Endodermal cell (in vitro differentiated cells): ENCODE measurements around the gene SLC16A3. TPM values are rescaled to one million over a fixed set of nuclear protein-coding genes. Genes with fewer than 3 reads are reported as not detected.
A peak's percentile ranks its signal among the peaks of the same experiment; 100 is the strongest.

Source experiments
- DNase-seq: peaks from one replicate; pipeline ENCODE4 v3.0.0-alpha.2; 2017
- H3K27ac ChIP-seq: 2 replicates; pipeline ENCODE4 v1.5.1; 2013; ENCODE audit warnings: mild to moderate bottlenecking, low read depth, low read length, moderate library complexity
- H3K27me3 ChIP-seq: 2 replicates; pipeline ENCODE4 v1.6.1; 2013; ENCODE audit warnings: mild to moderate bottlenecking, low read length, moderate library complexity; ENCODE audit not compliant: insufficient read depth, control insufficient read depth, poor library complexity, severe bottlenecking
- H3K36me3 ChIP-seq: 2 replicates; pipeline ENCODE4 v1.7.0; 2013; ENCODE audit warnings: mild to moderate bottlenecking, low read length, moderate library complexity; ENCODE audit not compliant: control insufficient read depth, insufficient read depth
- H3K4me1 ChIP-seq: one replicate; pipeline ENCODE4 v1.7.0; 2013; ENCODE audit warnings: low read length; ENCODE audit not compliant: control insufficient read depth, insufficient read depth
- H3K4me3 ChIP-seq: 2 replicates; pipeline ENCODE4 v1.5.1; 2013; ENCODE audit warnings: mild to moderate bottlenecking, low read length, moderate library complexity
- H3K9ac ChIP-seq: 2 replicates; pipeline ENCODE4 v1.6.1; 2013; ENCODE audit warnings: mild to moderate bottlenecking, low read length, moderate library complexity; ENCODE audit not compliant: poor library complexity, severe bottlenecking; ENCODE audit errors: extremely low read depth
- H3K9me3 ChIP-seq: 2 replicates; pipeline ENCODE4 v1.6.1; 2013; ENCODE audit warnings: mild to moderate bottlenecking, low read length, moderate library complexity; ENCODE audit not compliant: control insufficient read depth
- H3K27ac Mint-ChIP-seq: 2 replicates; pipeline ENCODE4 v1.8.0; 2020; ENCODE audit warnings: mixed read lengths
- H3K27me3 Mint-ChIP-seq: 2 replicates; pipeline ENCODE4 v1.8.0; 2021; ENCODE audit warnings: mild to moderate bottlenecking, mixed read lengths; ENCODE audit not compliant: insufficient read depth
- H3K36me3 Mint-ChIP-seq: 2 replicates; pipeline ENCODE4 v1.8.0; 2020; ENCODE audit warnings: low read depth, mixed read lengths
- H3K4me1 Mint-ChIP-seq: 2 replicates; pipeline ENCODE4 v1.8.0; 2020; ENCODE audit warnings: mixed read lengths
- H3K4me3 Mint-ChIP-seq: 2 replicates; pipeline ENCODE4 v1.8.0; 2020; ENCODE audit warnings: mild to moderate bottlenecking, moderate library complexity, mixed read lengths
- H3K9me3 Mint-ChIP-seq: 2 replicates; pipeline ENCODE4 v1.8.0; 2020; ENCODE audit warnings: mild to moderate bottlenecking, mixed read lengths
- WGBS, 2 experiments: methylation state at CpG; one replicate each; pipeline versions ENCODE4 v1.1.5 to v1.1.7; 2013; ENCODE audit warnings: missing lambda C conversion rate in 2 of 2, mixed read lengths in 1 of 2; ENCODE audit not compliant: insufficient coverage in 1 of 2, insufficient read length in 1 of 2; 5-methylcytosine and 5-hydroxymethylcytosine counted together
- total RNA-seq, 2 donors: library from RNA; stranded (reverse); fragmentation: NEBNext Ultra II Directional in 1 of 2; extraction: Animal tissue kit (Norgen Biotek cat#: 25700) in 1 of 2; gene quantifications; 2 replicates in 1 of 2; 3 replicates in 1 of 2; pipeline ENCODE4 v1.2.1, GENCODE V29; 2021
- TF ChIP-seq, protein P1 (sequence below): fragments of 200-600 bp; sonication (generic); conservative IDR thresholded peaks from 2 replicates; pipeline ENCODE4 v1.5.0; 2021; ENCODE audit warnings: antibody characterized with exemption, mild to moderate bottlenecking

The SLC16A3 gene
- total RNA-seq, 2 donors from 2014 or later, result 31.8 to 39.7 TPM

DNA sequence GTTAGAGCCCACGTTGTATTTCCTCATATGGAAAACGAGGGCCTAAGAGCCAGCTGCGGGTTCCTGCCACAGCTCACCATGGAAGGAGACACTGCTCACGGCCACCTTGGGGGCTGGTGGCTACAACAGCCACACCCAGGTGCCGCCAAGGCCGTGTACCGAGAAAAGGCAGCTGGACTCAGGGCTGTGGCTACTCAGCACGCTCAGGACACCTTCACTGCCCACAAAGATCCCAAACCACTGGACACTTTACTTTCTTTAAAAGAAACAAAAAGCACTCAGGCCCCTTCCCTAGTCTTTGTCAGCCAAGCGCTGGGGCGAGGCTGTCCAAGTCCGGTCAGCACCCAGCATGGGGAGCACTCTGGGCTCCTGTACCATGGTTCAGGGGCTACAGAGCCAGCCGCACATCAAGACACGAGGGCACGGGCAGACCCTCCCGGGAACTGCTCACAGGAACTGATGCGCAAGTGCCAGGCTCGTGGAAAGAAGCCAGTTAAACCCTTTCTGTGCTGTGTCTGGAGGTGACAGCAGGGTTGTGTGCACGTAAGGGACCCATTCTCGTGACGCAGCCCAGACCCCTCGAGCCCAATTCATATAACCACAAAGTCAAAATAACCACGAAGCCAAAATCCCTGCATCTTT, 18.5 kb downstream of the SLC16A3 start:
- Mint-ChIP-seq H3K4me3 (no peak overlapping the region), H3K9me3 (no peaks in the 10 kb centered on the region), H3K27ac (no peak overlapping the region), H3K36me3 (peaks cover 77% of the 10 kb centered on the region), H3K27me3 (no peaks in the 10 kb centered on the region), H3K4me1 (peaks cover 2% of the 10 kb centered on the region)
- H3K9ac ChIP-seq, result no peak overlapping the region
- WGBS, 2 experiments, result 96 to 97% methylated on average over 9 to 22 of the region's 22 CpGs
- DNase-seq, result no peak
- no peaks in the 10 kb centered on the region for H3K27me3 ChIP-seq
- TF ChIP-seq, protein P1, sequence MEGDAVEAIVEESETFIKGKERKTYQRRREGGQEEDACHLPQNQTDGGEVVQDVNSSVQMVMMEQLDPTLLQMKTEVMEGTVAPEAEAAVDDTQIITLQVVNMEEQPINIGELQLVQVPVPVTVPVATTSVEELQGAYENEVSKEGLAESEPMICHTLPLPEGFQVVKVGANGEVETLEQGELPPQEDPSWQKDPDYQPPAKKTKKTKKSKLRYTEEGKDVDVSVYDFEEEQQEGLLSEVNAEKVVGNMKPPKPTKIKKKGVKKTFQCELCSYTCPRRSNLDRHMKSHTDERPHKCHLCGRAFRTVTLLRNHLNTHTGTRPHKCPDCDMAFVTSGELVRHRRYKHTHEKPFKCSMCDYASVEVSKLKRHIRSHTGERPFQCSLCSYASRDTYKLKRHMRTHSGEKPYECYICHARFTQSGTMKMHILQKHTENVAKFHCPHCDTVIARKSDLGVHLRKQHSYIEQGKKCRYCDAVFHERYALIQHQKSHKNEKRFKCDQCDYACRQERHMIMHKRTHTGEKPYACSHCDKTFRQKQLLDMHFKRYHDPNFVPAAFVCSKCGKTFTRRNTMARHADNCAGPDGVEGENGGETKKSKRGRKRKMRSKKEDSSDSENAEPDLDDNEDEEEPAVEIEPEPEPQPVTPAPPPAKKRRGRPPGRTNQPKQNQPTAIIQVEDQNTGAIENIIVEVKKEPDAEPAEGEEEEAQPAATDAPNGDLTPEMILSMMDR, result no peak
- no peaks in the 10 kb centered on the region for H3K4me1 ChIP-seq
- no peak overlapping the region for H3K27ac ChIP-seq
- H3K4me3 ChIP-seq, result no peak overlapping the region
- no peaks in the 10 kb centered on the region for H3K9me3 ChIP-seq
- H3K36me3 ChIP-seq, result peaks cover 99% of the 10 kb centered on the region

DNA sequence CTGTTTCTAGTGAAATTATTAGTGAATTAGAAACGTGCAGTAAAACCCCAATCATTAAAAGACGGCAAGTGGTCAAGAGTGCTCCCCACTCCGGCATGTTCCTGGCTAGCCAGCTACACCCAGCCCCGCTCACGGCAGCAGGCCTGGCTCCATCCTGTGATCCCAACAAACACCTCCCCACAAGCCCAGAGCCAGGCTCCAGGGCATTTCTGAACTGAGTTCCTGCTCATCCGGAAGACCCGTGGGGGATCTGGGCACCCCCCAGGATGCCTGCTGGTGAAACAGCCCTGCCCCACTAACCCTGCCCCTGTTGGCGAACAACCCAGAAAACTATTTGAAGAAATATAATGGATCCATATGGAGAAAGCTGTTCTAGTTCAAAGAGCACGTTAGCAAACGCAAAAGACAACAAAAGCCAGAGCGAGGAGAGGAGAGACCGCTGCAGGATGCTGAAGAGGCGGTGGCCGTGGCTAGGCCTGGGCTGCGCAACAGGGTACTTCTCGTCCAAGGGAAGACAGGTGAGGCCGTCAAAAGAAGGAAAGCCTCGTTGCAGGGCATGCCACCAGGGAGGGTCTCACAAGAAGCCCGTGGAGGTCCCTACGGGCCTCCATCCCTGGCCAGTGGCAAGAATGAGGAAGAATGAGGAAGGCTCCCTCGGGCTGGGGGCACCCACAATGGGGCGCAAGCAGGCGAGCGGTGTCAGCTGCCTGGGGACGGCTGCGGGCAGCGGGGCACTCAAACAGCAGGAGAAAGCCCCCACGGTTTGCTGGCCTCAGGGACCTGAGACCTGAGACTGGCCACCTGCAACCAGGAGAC, 19.2 kb downstream of the SLC16A3 start:
- Histone ChIP-seq H3K27ac (no peak overlapping the region), H3K27me3 (no peaks in the 10 kb centered on the region), H3K4me1 (no peaks in the 10 kb centered on the region), H3K4me3 (no peak overlapping the region), H3K9ac (no peak overlapping the region), H3K9me3 (no peaks in the 10 kb centered on the region), H3K36me3 (peaks cover 99% of the 10 kb centered on the region)
- WGBS, 2 experiments, result 95 to 96% methylated on average over 20 to 28 of the region's 28 CpGs
- Mint-ChIP-seq H3K9me3 (no peaks in the 10 kb centered on the region), H3K27me3 (no peaks in the 10 kb centered on the region), H3K27ac (no peak overlapping the region), H3K4me1 (peaks cover 2% of the 10 kb centered on the region), H3K4me3 (no peak overlapping the region), H3K36me3 (peaks cover 80% of the 10 kb centered on the region)
- no peak for DNase-seq
- TF ChIP-seq, protein P1, result no peak

DNA sequence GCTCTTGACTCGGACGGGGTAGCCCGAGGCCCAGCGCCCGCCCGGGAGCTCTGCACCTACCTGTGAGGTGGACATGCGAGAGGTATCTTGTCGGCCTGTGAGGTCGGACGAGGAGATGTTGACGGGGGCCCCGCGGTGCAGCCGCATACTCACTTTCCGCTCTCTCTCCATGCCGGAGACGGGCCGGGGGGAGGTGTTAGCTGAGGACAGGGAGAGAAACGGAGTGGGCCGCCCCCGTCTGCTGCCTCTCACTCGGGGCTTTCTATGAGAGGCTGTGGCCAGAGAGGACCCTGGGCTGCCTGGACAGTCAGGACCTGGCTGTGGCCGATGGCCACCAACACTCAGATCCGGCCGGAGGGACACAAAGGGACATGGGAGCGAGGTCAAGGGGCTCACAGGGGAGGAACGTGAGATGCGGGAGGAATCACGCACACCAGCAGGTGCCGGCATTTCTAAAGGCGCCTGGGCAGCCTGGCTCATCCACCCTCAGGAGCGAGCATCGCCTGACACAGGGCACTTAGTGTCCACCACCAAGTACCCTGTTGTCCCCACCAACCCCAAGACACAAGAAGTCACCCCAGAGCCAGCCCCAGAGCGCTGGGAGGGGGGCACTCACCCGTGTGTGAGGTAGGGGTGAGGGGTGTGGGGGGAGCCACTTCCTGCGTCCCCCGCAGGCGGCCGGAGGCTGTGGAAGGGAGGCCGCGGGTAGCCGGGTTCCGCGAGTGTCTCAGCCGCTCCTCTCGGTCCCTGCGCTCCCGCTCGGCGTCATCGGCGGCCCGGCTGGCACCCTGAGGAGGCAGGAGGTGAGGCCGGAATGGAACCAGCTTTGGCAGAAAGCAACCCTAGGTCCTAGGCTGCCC, 20.2 kb downstream of the SLC16A3 start:
- peaks cover 94% of the 10 kb centered on the region for H3K36me3 ChIP-seq
- no peak overlapping the region for H3K27ac ChIP-seq
- no peaks in the 10 kb centered on the region for H3K9me3 Mint-ChIP-seq
- 95 to 98% methylated on average over 28 to 54 of the region's 54 CpGs for WGBS, 2 experiments
- DNase-seq, result no peak
- H3K4me3 ChIP-seq, result no peak overlapping the region
- H3K9me3 ChIP-seq, result no peaks in the 10 kb centered on the region
- H3K4me3 Mint-ChIP-seq, result no peak overlapping the region
- H3K27ac Mint-ChIP-seq, result peak overlapping the region; percentile 70
- H3K4me1 ChIP-seq, result no peaks in the 10 kb centered on the region
- no peaks in the 10 kb centered on the region for H3K27me3 ChIP-seq
- H3K27me3 Mint-ChIP-seq, result no peaks in the 10 kb centered on the region
- peaks cover 79% of the 10 kb centered on the region for H3K36me3 Mint-ChIP-seq
- H3K9ac ChIP-seq, result no peak overlapping the region
- TF ChIP-seq, protein P1, result no peak
- peaks cover 1% of the 10 kb centered on the region for H3K4me1 Mint-ChIP-seq
